Breast epithelium (tissue), 4 donors: ENCODE data around the gene LRIT3. TPM values are rescaled to one million over a fixed set of nuclear protein-coding genes. Genes with fewer than 3 reads are reported as not detected.

ENCODE experiments used
- DNase-seq, 2 donors: peaks; one replicate each; pipeline ENCODE4 v3.0.0-alpha.2; 2019; ENCODE audit warnings: low spot score in 2 of 2
- H3K27ac ChIP-seq, 2 donors: fragments of 200-600 bp; sonication (generic) in 1 of 2; one replicate each; pipeline ENCODE4 v1.5.1; 2016 to 2019; ENCODE audit warnings: mild to moderate bottlenecking in 1 of 2
- H3K27me3 ChIP-seq, 2 donors: fragments of 200-600 bp; sonication (generic) in 1 of 2; one replicate each; pipeline versions ENCODE4 v1.5.1 to v1.6.0; 2017 to 2019; ENCODE audit warnings: control low read depth in 1 of 2, mild to moderate bottlenecking in 1 of 2
- H3K36me3 ChIP-seq: fragments of 200-600 bp; one replicate; pipeline ENCODE4 v1.5.1; 2019
- H3K4me1 ChIP-seq, 2 donors: fragments of 200-600 bp; sonication (generic); one replicate each; pipeline ENCODE4 v1.5.1; 2016 to 2019; ENCODE audit warnings: control low read depth in 1 of 2
- H3K4me3 ChIP-seq, 3 donors: fragments of 200-600 bp; sonication (generic); 1 replicate in 2 of 3; 2 replicates in 1 of 3; pipeline ENCODE4 v1.5.1; 2016 to 2019; ENCODE audit warnings: mild to moderate bottlenecking in 3 of 3, moderate library complexity in 2 of 3
- H3K9me3 ChIP-seq, 2 donors: fragments of 200-600 bp; sonication (generic) in 1 of 2; one replicate each; pipeline ENCODE4 v1.5.1; 2016 to 2019; ENCODE audit warnings: control low read depth in 1 of 2
- CTCF ChIP-seq, 3 donors: fragments of 450-650 bp; IDR thresholded peaks; one replicate each; pipeline ENCODE4 v1.5.1; 2016 to 2017; ENCODE audit warnings: antibody characterized with exemption in 3 of 3, mild to moderate bottlenecking in 3 of 3, moderate library complexity in 3 of 3
- POLR2A ChIP-seq: fragments of 450-650 bp; IDR thresholded peaks from one replicate; pipeline ENCODE4 v1.6.1; 2016; ENCODE audit warnings: antibody characterized with exemption, mild to moderate bottlenecking, moderate library complexity
- POLR2AphosphoS5 ChIP-seq, 3 donors: sonication (generic); formaldehyde crosslinking; IDR thresholded peaks; one replicate each; pipeline ENCODE4 v1.6.1; 2017; ENCODE audit warnings: antibody characterized with exemption in 3 of 3
- intact Hi-C: fragments of 100-400 bp; cut with DNase I; formaldehyde crosslinking; loops from one replicate; pipeline ENCODE4 v1.15.1; 2023; ENCODE audit warnings: low total_unique reads
- total RNA-seq, 3 donors: library from RNA; depleted of rRNA; stranded (reverse); fragments of >200 nt; gene quantifications; one replicate each; pipeline ENCODE4 v1.1.0, GENCODE V29; 2016

LRIT3 gene
- total RNA-seq, 3 donors from 2014 or later = 0.16 to 0.66 (median 0.59) TPM

DNA sequence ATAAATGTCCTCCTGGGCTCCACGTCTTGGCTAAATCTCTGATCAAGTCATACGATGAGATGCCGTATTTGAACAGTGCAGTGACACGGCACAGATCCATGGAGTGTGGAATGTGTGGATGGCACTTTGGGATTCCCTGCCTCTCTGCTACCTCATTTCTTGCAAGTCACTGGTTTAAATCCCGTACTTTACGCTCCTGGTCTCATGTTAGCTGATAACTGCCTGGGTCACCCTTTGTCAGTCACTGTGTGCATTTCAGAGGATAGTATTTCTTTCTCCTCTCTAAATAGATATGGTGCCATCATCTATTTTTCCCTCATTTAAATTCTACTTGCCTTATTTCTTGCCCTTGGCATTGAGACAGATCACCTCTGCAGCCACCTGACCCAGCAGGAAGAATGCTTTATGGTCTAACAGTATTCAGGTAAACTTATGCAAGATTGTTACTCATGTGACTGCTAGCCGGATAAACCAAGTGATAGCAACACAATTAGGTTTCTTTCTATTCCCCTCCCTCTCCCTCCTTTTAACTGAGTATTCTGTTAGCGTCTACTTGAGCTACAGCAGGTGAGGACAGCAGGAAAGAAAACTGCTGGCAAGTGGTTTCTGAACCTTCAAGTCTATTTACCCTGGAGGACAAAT, 67.6 kb downstream of the LRIT3 start:
- intact Hi-C loops = no loop called here
- H3K9me3 ChIP-seq = no peaks in the 10 kb centered on the region
- peak overlapping the region; percentile 23 to 77 for H3K27ac ChIP-seq
- H3K36me3 ChIP-seq = no peaks in the 10 kb centered on the region
- DNase-seq = no peak
- no peak for TF ChIP-seq POLR2A
- no peak for TF ChIP-seq POLR2AphosphoS5 (IDR thresholded peaks at IDR 0.05)
- no peak for TF ChIP-seq CTCF (IDR thresholded peaks at IDR 0.05)
- H3K4me3 ChIP-seq = peak overlapping the region in 1 of 3 donors; percentile 9
- H3K27me3 ChIP-seq = no peaks in the 10 kb centered on the region
- no peaks in the 10 kb centered on the region for H3K4me1 ChIP-seq

DNA sequence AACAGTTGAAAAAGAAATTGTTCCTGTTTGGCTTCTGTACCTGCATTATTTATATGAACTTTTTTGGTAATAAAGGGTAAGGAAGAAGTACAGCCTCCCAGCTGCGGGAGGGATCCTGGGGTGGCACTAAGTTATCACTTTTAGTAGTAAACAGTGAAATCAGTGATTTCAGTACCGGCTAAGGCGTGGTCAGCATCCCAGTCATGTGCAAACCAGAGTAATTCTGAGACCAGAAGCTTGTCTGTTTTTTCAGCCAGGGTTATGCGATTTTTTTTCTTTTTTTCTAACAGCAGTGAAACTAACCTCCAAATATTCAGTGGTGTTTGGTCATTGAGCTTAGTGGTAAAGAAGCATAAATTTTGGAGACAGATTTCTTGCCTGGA, 68.1 kb downstream of the LRIT3 start:
- peak overlapping the region in 1 of 2 donors; percentile 77 for H3K27ac ChIP-seq
- H3K36me3 ChIP-seq = no peaks in the 10 kb centered on the region
- H3K27me3 ChIP-seq = no peaks in the 10 kb centered on the region
- H3K9me3 ChIP-seq = no peaks in the 10 kb centered on the region
- no peak for DNase-seq
- intact Hi-C loops = no loop called here
- peak overlapping the region in 1 of 3 donors; percentile 9 for H3K4me3 ChIP-seq
- H3K4me1 ChIP-seq = no peaks in the 10 kb centered on the region
- TF ChIP-seq POLR2A = no peak
- TF ChIP-seq POLR2AphosphoS5 (IDR thresholded peaks at IDR 0.05) = no peak
- no peak for TF ChIP-seq CTCF (IDR thresholded peaks at IDR 0.05)

DNA sequence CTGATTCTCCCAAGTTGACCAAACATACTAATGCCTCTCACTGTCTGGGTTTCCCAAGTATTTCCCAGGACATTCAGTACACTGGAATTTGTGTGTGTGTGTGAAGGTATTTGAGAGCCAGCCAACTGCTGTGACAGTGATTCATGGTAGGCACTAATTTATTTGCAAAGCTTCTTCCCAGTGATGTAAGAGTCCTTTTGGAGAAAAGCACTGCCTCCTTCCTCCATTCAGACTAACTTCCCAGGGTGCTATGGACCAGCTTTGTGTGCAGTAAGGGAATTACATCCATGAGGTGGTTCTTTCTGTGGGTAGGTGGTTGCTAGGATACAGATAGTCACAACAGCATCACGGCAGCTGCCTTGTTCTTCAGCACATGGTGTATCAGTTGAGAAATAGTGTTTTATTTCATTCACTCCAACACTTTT, 73.5 kb downstream of the LRIT3 start:
- intact Hi-C loops = no loop called here

More for the DNA sequence above, 73.5 kb downstream of the LRIT3 start:
- Histone ChIP-seq H3K27me3 (no peaks in the 10 kb centered on the region), H3K4me1 (no peaks in the 10 kb centered on the region), H3K36me3 (no peaks in the 10 kb centered on the region), H3K9me3 (no peaks in the 10 kb centered on the region), H3K27ac (peak overlapping the region in 1 of 2 donors; percentile 48), H3K4me3 (no peak overlapping the region)
- DNase-seq = no peak
- TF ChIP-seq POLR2A = no peak
- TF ChIP-seq CTCF (IDR thresholded peaks at IDR 0.05) = no peak
- no peak for TF ChIP-seq POLR2AphosphoS5 (IDR thresholded peaks at IDR 0.05)

Other genes starting within 250 kb of the LRIT3 start
- gene CASP6, start 144.7 kb upstream of the LRIT3 start, total RNA-seq = 10 to 100 TPM; 18.6 to 39.1 (median 24.9) TPM
- 10 to 100 TPM; 23.3 to 24.6 (median 23.7) TPM for gene PLA2G12A, start 118.0 kb upstream of the LRIT3 start, total RNA-seq
- 10 to 100 TPM; 15.8 to 56.5 (median 32.1) TPM for gene CFI, start 46.1 kb upstream of the LRIT3 start, total RNA-seq
- 1 to 10 TPM; 6.1 to 7.9 (median 7.9) TPM for gene GAR1, start 32.3 kb upstream of the LRIT3 start, total RNA-seq
- gene RRH, start 20.1 kb upstream of the LRIT3 start, total RNA-seq = under 1 TPM in 2 of 3 donors, not detected in 1; 0.66 to 0.73 TPM
- gene EGF, start 64.8 kb downstream of the LRIT3 start, total RNA-seq = 10 to 100 TPM in 2 of 3 donors, not detected in 1; 12.5 to 15.5 TPM